Mesothelial cell of epicardium (in vitro differentiated cells): ENCODE data around the gene HNRNPK. TPM values are rescaled to one million over a fixed set of nuclear protein-coding genes. Genes with fewer than 3 reads are reported as not detected.
A peak's percentile ranks its signal among the peaks of the same experiment; 100 is the strongest.

Experiments used
- DNase-seq, 2 experiments: peaks; one replicate each; pipeline ENCODE4 v3.0.0; 2021; ENCODE audit warnings: low spot score in 2 of 2; ENCODE audit not compliant: unreplicated experiment in 2 of 2
- H3K27ac Mint-ChIP-seq: 2 replicates; pipeline ENCODE4 v1.8.0; 2021; ENCODE audit warnings: mixed read lengths
- H3K27me3 Mint-ChIP-seq: 2 replicates; pipeline ENCODE4 v1.8.0; 2021; ENCODE audit warnings: low read depth, mixed read lengths
- H3K36me3 Mint-ChIP-seq: 2 replicates; pipeline ENCODE4 v1.8.0; 2021; ENCODE audit warnings: mixed read lengths
- H3K4me1 Mint-ChIP-seq: 2 replicates; pipeline ENCODE4 v1.8.0; 2021; ENCODE audit warnings: mixed read lengths
- H3K4me3 Mint-ChIP-seq: 2 replicates; pipeline ENCODE4 v1.8.0; 2021; ENCODE audit warnings: mild to moderate bottlenecking, moderate library complexity, mixed read lengths
- H3K9me3 Mint-ChIP-seq: 2 replicates; pipeline ENCODE4 v1.8.0; 2021; ENCODE audit warnings: mixed read lengths
- microRNA-seq: library from miRNA; unstranded; fragments of <30 nt; microRNA quantifications from one replicate; pipeline ENCODE4 v1.2.0, GENCODE V29; 2021; ENCODE audit warnings: inconsistent platforms, mixed read lengths
- total RNA-seq: library from RNA; stranded (reverse); gene quantifications from 3 replicates; pipeline ENCODE4 v1.2.1, GENCODE V29; 2021
- TF ChIP-seq, protein P1 (sequence below): fragments of 200-600 bp; sonication (generic); IDR thresholded peaks from one replicate; pipeline ENCODE4 v1.5.0; 2021; ENCODE audit warnings: antibody characterized with exemption; ENCODE audit not compliant: unreplicated experiment

Gene HNRNPK
- total RNA-seq, 1 donor from 2014 or later: 672 TPM

DNA sequence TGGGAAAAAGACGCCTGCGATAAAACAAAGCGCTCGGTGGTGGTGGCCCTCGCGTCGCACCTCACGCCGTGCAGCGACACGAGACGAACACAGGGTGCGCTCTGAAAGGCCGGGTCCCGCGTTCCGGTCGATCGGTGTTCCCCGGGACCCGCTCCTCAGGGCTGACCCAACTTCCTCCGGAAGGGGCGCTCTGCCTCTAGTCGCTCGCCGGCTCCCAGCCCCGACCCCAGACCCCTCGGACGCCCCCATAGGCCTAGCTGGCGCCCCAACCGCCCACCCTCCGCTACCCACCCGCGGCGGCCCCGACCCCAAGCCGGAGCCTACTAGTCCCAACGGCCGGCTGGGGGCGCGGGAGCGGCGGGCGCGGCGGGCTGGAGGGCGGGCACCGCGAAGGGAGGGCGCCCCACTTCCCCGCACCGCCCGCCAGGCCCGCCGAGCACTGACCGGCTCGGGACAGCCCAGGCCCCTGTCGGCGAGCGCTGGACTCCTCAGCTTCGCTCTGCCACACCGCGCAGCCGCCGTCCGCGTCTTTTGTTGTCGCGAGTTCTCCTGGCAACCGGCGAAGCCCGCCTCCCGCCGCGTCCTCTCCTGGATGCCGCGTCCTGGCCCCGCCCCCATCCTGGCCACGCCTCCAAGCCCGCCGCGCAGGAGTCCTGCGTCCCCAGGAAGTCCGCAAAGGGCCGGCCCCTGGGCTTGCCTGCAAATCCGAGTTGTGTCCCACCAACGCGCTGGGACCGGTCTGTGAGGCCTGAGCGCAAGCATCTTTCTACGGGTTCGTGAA, 58.9 kb downstream of the HNRNPK start, which contains the start of gene KIF27:
KIF27 (minus strand) TSS at position 506 of the 781 bp plus-strand sequence. CDS start 5,841 bp downstream, outside the sequence.
- Mint-ChIP-seq H3K27ac (peak within 1 kb of the TSS; percentile 95), H3K4me1 (peaks cover 15% of the 10 kb centered on the region), H3K4me3 (peak within 1 kb of the TSS; percentile 84), H3K27me3 (no peaks in the 10 kb centered on the region), H3K9me3 (no peaks in the 10 kb centered on the region), H3K36me3 (peaks cover 2% of the 10 kb centered on the region)
- TF ChIP-seq, protein P1, sequence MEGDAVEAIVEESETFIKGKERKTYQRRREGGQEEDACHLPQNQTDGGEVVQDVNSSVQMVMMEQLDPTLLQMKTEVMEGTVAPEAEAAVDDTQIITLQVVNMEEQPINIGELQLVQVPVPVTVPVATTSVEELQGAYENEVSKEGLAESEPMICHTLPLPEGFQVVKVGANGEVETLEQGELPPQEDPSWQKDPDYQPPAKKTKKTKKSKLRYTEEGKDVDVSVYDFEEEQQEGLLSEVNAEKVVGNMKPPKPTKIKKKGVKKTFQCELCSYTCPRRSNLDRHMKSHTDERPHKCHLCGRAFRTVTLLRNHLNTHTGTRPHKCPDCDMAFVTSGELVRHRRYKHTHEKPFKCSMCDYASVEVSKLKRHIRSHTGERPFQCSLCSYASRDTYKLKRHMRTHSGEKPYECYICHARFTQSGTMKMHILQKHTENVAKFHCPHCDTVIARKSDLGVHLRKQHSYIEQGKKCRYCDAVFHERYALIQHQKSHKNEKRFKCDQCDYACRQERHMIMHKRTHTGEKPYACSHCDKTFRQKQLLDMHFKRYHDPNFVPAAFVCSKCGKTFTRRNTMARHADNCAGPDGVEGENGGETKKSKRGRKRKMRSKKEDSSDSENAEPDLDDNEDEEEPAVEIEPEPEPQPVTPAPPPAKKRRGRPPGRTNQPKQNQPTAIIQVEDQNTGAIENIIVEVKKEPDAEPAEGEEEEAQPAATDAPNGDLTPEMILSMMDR: peak; percentile 59
- DNase-seq: peak; percentile 99

DNA sequence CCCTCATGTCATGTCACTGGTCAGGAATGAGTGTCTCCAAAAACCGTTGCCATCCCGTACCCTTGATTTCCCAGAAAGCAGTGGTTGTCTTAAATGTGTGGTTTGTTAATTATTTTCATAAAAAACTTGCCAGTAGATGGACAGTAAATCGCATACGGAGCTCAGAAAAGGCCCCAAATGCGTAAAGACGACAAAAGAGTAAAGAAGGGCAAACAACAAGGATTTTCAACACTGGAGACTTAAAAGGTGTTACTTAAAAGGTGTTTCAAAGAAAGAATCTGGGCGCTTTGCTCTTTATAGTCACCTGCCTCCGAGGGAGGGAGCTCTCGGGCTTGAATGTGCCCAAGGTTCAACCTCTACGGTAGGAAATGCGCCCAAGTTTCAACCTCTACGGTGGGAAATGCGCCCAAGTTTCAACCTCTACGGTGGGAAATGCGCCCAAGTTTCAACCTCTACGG, 59.5 kb downstream of the HNRNPK start:
- peaks cover 15% of the 10 kb centered on the region for H3K4me1 Mint-ChIP-seq

DNA sequence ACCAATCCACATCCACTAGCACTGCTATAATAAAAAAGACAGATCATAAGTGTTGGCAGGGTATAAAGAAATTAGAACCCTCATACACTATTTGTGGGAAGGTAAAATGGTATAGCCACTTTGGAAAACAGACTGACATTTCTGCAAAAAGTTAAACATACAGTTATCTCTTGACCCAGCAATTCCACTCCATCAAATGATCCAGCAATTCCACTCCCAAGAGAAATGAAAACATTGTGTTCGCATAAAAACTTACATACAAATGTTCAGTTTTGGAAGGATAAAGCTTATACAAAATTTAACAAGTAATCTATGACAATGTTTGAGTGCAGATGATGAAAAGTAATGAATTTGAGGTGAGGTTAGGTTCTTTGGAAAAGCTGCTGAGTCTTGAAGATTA, 60.9 kb downstream of the HNRNPK start:
- Mint-ChIP-seq H3K36me3 (peaks cover 2% of the 10 kb centered on the region), H3K4me1 (peaks cover 15% of the 10 kb centered on the region), H3K4me3 (no peak overlapping the region), H3K27ac (no peak overlapping the region), H3K27me3 (no peaks in the 10 kb centered on the region), H3K9me3 (no peaks in the 10 kb centered on the region)
- no peak for DNase-seq
- TF ChIP-seq, protein P1: no peak

More for the DNA sequence above, 59.5 kb downstream of the HNRNPK start:
- Mint-ChIP-seq H3K4me3 (peak overlapping the region; percentile 84), H3K27me3 (no peaks in the 10 kb centered on the region), H3K9me3 (no peaks in the 10 kb centered on the region), H3K27ac (peak overlapping the region; percentile 95), H3K36me3 (peaks cover 2% of the 10 kb centered on the region)
- TF ChIP-seq, protein P1: no peak
- DNase-seq: peak in 1 of 2 experiments; percentile 17

Small RNA genes within 50 kb of the gene (microRNA-seq; reads per million reads assigned to microRNA genes)
- 34.9 reads per million, percentile 54 among the genes with 10 or more reads in this experiment for gene MIR7-1

Other genes with a start within 250 kb of the HNRNPK start
- 7.6 to 9.6 TPM (median 8.6 TPM) in 3 replicates for gene GKAP1, start 162.4 kb downstream of the HNRNPK start, total RNA-seq
- 11.6 to 13.7 TPM (median 13.2 TPM) in 3 replicates for gene KIF27, start 58.8 kb downstream of the HNRNPK start, total RNA-seq
- gene RMI1, start 590 bp upstream of the HNRNPK start, total RNA-seq: 8.8 to 9.8 TPM (median 9.2 TPM) in 3 replicates